Measurements from ENCODE around the gene SLC66A3.
"Not testable (repeated sequence)": the region's sequence is repeated elsewhere in the genome, so short reads cannot be mapped to it uniquely, and the experiment has no call there.

The SLC66A3 gene

DNA sequence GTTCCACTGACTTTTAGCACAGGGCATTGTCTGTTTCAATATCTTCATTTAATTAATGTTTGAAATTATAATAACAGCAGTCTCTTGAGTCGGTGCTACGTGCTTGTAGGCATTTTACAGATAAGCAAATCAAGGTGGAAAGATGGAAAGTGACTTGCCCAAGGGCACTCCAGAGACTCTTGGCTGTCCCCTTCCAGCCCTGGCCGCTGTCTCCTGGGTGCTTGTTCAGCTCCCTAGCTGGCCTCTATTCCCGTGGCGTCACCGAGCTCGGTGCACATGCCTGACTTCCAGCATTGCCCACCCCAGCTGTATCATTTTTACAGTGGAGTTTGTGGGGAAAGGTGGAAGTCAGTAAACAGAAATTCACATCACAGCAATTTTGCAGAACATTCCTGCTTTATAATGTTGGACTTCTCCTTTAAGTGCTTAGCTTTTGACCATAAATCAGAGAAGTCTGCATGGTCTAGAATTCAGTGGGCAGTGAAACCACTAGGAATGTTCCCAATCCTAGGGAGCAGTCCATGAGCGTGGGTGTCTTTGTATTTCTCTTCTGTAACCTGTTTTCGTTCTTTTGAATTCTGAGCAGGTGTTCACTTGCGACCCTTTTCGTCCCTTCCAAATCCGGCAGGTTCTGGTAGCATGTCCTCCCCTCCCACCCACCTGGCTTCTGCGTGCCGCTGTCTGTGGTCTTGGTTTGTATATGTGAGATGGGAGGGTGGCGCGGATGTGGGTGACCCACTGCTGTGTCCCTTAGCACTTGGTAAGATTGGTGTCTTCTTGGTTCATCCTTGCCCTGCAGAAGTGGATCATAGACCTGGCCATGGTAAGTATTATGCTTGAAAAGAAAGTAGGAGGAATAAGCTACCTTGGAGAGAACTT is 8.4 kb downstream of the SLC66A3 start:
- DNase-seq, result no peak

GRCh38 chr2:11165046-11165445 is 9.8 kb downstream of the SLC66A3 start:
- not testable (repeated sequence) for DNase-seq

DNA sequence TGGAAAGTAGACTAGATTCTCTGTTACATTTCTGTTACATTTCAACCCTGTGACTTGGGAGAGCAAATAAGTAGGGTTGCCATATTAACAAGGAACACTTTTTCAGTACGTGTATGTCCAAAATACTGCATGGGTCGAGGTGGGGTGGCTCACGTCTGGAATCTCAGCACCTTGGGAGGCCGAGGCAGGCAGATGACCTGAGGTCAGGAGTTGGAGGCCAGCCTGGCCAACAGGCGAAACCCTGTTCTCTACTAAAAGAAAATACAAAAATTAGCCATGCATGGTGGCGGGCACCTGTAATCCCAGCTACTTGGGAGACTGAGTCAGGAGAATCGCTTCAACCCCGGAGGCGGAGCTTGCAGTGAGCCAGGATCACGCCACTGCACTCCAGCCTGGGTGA is 11.2 kb downstream of the SLC66A3 start:
- DNase-seq, result no peak

- no peak for DNase-seq
Measured at GRCh38 chr2:11168488-11168887, 13.2 kb downstream of the SLC66A3 start.

DNA sequence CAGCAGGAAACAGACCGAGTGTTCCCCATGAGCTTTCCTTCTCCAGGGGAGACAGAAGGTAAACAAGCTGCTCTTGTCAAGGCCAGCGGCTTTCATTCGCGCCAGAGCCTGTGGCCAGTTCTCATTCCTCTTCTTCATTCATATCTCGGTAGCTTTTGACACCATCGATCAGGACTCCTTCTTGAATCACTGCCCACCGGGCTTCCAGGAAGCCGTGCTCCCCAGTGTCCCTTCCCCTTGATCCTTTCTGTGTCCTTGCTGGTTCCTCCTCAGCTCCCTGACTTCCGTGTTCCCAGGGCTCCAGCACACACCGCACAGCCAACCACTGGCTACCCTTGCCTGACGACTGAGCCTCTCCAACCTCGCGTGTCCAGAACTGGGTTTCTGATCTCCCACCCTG is 14.1 kb downstream of the SLC66A3 start:
- no peak for DNase-seq

- DNase-seq, result no peak
Measured at GRCh38 chr2:11174222-11174621, 19.0 kb downstream of the SLC66A3 start.

DNA sequence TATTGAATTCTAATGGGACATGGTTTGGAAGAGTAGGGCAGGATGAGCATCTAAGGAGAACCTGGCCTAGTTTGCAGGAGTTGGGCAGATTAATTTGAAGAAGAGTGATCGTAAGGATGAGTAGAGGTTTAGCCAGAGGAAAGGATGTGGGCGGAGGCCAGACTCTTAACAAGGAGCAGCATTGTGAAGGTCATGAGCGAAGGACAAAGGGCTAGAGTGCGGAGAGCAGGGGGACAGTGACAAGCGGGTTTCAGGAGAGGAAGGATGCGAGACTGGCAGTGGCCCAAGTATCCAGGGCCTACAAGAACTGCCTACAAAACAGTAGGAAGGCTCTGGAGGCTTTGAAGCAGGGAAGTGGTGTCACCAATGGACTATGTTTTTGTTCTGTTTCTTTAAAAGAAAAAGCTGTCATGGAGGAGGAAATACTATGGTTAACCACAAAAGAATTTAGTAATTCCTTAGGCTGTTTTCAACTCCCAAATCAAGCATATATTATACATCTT is 20.1 kb downstream of the SLC66A3 start:
- peak in 1 of 51 donors; percentile 53 for DNase-seq

DNA sequence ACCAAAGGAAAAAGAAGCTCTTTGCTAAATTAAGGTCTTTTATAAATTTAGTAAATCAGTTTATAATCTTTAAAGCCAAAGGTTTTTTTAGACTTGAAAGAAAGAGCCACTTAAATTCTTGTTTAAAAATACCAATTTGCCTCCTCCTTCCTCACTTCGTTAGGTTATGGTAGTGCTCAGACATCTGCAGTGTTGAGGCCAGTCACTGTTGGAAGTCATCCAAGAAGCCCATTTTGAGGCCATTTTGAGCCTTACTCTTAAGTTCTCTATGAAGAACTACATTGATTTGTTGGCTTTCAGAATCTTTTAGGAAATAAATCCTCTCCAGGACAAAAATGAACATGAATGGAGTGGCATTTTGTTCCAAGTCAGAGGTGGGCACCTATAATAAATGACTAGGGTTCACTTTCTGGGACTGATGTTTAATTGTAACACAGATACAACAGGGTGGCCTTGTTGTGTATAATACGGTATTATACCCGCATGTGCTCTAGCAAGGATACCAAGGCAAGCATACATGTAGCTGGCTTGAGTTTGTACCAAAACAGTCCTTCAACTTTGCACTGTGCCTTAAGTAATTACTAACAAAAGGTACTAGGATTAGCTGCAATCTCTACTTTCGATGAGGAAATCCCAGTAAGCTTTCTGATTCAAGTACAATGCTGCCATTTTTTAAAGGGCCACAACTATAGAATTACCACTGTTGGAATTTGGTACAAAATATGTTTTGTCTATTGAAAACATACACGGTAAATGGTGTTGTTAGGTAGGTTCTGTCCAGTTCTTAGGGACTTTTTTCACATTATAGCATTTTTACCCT is 22.8 kb downstream of the SLC66A3 start:
- DNase-seq, result no peak

DNA sequence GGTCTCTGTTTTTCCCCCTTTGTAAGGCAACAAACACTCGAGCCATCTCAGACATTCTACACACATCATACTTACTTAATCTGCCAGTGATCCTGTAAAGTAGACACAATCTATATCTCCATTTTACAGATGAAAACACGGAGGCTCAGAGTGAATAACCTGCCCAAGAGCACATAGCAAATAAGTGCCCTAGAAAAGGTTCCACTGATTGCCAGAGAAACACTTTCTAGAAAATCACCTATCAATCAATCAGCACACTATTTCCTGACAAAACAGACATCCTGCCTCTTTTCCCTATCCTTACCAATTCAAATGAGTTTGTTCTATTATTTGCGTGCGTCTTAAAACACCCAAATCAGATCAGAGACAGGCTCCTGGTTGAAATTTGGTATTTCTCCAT is 23.9 kb downstream of the SLC66A3 start:
- DNase-seq, result no peak

DNA sequence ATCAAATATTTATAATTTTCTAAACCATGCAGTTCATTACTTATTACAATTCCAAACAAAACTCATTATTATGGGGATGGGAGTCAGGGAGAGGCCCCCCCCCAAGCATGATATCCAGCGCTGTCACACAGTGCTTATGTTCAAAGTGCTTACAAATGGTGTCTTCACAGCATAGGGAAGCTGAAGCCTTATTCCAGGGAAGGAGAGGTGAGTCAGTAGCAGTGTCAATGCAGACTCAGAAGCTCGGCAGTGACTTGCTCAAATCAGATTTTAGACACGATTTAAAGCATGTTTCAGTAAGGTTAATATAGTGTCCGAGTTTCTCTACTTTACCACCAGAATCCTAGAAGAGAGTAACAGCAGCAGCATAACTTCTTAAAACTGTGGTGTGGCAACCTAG is 24.6 kb downstream of the SLC66A3 start:
- no peak for DNase-seq

DNA sequence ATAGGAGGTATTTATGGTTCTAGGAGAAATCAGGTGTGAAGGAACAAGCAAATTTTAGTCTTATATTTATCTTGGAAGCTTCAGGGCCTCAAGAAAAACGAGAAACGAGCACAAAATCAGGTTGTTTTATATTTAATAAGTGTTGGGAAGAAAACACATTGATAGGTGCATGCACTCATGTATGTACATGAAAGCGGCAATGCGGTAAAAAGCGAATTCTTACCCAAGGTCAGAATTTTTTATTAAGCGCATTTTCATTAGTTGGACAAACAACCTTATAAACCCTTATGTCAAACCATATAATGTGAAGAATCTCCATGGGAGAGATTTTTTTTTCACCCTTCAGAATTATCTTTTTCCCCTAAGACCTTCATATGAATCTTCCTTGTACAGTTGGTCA is 25.4 kb downstream of the SLC66A3 start:
- DNase-seq, result no peak

GRCh38 chr2:11182951-11183350 is 27.7 kb downstream of the SLC66A3 start:
- DNase-seq, result no peak

DNA sequence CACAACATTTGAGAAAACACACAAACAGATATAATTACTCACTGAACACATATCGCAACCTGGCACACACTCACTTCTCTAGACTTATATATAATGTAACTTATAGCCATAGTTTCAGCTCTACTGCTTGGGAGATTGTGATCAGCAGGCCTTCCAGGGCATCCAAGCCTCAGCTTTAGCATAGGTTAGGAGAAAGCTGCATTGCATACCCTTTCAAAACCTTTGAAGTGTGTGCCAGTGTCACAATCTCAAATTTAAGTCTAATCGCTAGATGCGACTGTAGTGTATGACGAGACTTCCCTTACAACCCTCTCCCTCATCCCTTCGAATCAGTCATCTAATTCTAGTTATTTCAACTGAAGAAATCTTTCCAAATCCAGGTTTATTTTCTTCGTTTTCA is 30.9 kb downstream of the SLC66A3 start:
- DNase-seq, result no peak

GRCh38 chr2:11187083-11187619 is 31.9 kb downstream of the SLC66A3 start:
- no peak for DNase-seq

GRCh38 chr2:11187731-11188130 is 32.5 kb downstream of the SLC66A3 start:
- no peak for DNase-seq

- DNase-seq, result no peak
Measured at GRCh38 chr2:11196246-11196645, 41.0 kb downstream of the SLC66A3 start.

DNA sequence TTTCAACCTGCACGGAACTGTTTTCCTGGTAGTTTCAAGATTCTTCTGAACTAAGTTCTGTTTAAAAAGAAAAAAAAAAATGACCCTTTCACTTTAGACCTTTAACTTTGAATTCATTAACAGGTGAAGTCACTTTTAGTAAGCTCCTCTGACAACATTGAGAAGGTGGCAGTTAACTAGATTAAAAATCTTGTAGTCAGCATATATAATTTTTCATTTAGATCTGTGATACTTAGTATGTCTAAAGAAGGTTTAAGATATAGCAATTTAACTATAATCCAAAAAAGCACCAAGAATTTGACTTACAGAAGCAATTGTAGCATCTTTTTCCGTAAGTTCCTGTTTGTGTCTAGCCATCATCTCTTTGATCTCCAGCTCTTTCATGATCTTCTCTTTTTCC is 45.4 kb downstream of the SLC66A3 start:
- DNase-seq, result no peak

GRCh38 chr2:11201969-11202368 is 46.7 kb downstream of the SLC66A3 start:
- no peak for DNase-seq

DNA sequence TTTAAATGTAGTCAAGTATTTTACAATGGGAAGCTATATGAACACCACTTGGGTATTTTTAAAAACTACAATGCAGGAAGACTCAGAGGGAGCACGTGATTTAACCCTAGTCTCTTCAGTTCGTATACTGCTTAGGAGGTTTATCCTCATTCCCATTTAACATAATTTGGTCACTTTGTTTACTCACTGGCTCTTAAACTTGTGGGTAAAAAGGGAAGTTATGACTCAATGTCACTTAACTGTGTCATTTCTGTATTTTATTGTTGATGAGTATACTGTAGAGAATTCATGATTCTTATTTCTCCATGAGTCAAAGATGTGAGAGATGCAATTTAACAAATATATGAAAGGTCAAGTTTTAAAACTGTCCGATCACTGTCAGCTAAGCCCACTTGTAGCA is 48.2 kb downstream of the SLC66A3 start:
- DNase-seq, result no peak

GRCh38 chr2:11208083-11208482 is 52.8 kb downstream of the SLC66A3 start:
- no peak for DNase-seq

DNA sequence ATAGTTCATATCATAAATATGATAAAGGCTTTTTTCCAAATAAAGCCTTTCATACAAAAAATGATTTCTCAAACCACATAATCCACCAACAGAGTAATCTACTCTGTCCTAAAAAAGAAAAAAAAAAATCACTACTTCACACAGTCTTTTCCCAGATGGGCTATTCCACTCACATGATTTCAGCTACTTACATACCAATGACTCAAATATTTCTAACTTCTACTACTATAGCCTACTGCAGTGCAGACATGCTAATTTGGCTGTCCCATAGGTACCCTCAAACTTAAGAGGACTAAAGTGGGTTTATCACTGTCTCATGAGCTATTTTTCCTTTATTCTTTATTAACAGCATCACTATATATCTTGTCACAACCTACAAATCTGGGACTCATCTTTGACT is 57.4 kb downstream of the SLC66A3 start:
- no peak for DNase-seq

DNA sequence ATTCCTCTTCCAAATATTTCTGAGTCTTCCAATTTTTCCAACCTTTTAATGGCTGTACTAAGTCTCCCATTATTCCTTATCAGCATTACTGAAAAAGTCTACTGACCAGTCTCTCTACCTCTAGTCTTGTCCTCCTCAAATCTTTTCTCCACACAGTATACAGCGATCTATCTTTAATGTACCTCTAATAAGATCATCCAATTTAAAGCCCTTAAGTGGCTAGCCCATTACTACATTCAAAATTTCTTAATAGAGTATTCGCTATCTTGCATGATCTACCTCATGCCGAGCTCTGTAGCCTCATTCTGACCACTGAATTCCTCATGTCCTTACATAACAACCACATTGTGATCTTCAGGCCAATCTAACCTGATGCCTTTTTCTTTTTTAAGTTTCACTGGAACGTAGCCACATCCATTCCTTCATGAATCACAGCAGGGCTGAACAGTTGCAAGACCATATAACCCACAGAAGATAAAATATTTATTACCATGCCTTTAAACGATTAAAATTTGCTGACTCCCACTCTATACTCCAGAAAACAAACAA is 57.9 kb downstream of the SLC66A3 start:
- DNase-seq, result no peak

Measured in hypothalamus (tissue), 51 donors.